ENCODE data around the gene MYZAP.
"Not testable (repeated sequence)": the region's sequence is repeated elsewhere in the genome, so short reads cannot be mapped to it uniquely, and the experiment has no call there.

Gene MYZAP

DNA sequence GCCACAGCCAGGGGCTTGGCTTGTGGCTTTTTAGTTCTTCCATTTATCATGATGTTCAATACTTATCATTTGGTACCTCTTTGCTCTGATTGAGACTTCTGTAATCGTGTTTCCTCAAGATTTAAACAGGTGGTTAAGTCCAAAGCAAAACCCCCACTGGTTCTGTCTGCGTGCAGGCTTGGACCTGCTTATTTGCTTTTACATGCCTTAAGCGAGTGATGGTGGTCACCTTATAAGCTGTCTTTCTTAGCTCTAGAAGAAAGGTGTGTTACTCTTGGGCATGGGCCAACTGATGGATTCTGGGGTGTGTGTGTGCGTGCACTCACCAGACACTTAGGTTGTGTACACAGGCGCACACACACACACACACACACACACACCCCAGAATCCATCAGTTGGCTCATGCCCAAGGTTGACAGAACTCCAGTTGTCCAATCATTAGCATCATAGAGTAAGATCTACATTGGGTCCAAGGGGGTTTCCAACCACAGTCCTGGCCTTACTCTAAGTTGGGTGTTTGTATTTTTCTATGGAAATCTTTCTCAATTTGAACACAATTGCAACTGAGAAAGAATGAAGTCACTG lies 1.2 kb downstream of the MYZAP start:
- no peak for DNase-seq (ENCODE audit: low spot score)

- DNase-seq (ENCODE audit: low spot score) = no peak
Observed at GRCh38 chr15:57594479-57594878, 2.8 kb downstream of the MYZAP start.

DNA sequence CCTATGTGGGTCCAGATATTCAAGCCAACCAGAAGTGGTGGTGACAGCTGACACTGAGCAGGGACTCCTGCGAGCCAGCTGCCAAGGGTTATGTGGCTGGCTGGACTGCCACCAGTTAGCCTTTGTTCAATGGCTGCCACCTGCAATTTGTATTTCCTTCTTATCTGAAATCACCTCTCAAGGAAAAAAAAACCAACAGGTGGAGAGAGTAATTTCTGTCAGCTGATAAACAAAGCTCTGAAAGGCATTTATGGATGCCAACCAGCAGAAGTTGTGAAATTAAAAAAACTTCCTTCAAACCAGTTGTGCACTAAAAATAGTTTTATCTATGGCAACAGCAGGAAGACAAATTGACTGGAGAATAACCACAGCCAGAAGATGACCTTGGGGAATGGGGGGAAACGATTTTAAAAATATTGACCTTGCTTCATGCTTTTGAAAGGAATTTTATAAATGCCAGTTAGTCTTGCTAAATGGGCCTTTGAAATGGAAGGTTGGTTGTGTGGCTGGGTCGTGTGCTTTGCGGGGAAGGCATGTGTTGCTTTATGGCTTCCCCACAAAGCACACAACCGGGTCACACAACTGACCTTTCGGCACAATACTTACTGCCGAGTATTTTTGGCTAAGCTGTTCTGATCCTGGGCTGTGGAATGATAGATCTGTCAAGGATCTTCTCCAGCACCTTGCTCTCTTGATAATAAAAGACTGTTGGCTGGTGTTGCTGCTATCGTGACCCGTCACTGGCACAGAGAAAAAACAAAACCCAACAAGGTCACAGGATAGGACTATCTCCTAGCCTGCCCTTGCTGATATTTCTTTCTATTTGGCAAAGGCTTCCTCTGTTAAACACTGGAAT lies 3.5 kb downstream of the MYZAP start:
- no peak for DNase-seq (ENCODE audit: low spot score)

DNA sequence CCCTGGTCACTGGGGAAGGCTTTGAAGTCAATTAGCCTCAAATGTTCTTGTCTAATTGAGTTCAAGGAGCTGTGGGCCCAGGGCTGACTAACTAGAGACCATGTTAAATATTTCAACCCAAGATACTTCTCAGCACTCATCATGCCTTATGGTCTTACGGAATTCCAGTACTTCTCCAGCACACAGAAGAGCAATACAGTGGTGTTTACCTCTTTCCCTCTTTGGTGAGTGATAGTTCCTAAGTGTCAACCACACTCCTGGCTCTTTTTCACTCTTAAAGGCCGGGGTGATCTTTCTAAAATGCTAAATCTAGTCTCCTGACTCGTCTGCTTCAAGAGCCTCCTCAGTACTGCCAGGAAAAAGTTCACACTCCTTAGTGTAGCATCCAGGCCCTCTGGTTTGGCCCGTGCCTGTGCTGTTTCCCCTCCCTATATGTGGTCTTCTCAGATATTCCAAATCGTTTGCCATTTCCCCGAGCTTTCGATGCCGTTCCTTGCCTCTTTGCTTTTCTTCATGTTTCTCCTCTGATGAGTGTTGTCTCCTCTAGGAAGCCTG lies 4.7 kb downstream of the MYZAP start:
- no peak for DNase-seq (ENCODE audit: low spot score)

DNA sequence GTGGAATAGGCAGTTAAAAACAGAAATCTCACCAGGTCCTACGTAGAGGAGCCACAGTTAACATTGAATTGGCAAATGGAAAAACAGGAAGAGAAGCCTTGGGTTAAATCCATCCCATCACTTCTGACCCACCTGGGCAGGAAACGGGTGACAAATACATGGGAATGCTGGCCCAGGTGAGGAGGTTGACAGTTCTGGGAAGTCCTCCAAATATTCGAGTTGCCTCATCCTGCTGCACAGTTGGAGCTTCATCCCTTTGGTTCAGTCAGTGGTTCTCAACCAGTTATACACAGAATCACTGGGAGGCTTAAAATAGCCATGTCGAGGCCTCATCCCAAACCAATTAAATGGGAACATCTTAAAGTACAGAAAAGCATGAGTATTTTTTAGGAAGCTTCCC lies 5.3 kb downstream of the MYZAP start:
- no peak for DNase-seq (ENCODE audit: low spot score)

DNA sequence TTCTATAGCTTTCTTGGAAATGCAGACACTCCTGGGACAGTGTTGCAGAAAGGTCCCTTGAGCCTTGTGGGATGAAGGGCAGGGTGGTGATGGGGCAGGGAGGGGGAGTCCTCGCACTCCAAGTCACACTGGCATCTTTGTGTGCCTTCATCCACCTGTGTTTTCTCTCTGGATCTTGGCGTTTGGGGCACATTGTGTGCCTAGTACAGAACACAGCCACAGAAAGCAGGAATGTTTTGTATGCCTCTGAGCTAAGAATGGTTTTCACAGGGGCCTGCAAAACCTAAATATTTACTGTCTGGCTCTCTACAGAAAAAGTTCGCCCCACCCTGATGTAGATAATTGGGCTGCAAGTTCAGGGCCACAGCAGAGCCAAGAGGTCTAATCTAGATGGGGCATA lies 5.7 kb downstream of the MYZAP start:
- no peak for DNase-seq (ENCODE audit: low spot score)

- no peak for DNase-seq (ENCODE audit: low spot score)
Observed at GRCh38 chr15:57598346-57598745, 6.6 kb downstream of the MYZAP start.

DNA sequence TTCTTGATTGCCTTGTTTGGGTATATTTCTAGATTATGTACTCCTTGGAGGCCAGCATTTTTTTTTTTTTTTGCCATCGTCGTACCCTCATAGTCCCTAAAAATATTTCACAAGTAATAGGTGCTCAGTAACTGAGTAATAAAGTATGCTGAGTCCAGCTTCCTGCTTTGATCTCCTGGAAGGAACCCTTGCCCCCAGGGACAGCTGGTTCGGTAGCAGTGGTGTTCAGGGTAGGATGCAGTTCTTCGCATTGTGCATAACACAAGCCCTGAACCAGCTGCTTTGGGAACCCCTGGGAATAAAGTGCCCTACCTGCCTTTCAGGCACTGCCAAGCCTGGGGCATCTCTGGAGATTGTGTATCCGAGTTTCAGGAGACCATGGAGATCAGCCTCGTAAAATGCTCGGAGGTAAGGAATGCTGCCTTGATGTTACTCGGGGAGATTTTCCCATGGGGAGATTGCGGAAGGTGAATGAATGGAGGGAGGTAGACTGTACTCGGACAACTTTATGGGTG lies 7.6 kb downstream of the MYZAP start:
- DNase-seq (ENCODE audit: low spot score) = no peak

- no peak for DNase-seq (ENCODE audit: low spot score)
Observed at GRCh38 chr15:57600197-57600596, 8.5 kb downstream of the MYZAP start.

DNA sequence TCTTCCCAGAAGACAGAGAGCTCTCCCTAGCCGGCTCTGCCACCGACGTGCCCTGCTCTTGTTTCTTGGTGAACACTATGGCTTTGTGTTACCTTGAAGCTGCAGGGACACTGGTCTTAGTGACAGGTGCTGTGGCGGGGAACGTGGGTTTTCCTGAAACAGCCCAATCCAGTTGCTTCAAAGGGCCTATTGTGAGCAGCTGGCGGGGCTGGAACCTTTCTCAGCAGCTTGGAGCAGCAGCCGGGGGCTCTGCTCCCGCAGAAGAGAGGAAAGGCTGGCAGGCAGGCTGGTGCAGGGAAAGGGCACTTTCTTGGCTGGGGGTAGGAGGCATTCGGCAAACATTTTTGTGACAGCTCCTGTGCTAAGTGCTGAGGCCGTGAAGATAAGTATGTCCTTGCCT lies 12.8 kb downstream of the MYZAP start:
- DNase-seq (ENCODE audit: low spot score) = no peak

DNA sequence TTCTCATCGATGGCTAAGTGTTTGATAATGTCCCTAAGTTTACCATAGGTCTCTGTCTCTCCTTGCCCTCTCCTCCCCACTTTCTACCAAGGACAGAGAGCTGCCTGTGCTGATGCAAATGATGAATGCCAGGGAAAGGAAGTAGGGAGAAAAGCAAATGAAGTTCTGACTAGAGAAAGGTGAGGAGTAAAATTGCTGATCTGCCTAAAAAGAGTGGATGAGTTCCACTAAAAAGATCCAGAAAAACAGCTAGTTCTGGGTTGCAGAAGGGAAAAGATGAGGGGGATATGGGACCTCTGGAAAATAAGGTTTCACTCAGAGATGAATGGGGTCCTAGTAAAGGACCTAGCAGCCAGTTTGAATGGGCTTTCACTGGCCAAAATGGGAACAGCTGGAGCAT lies 13.8 kb downstream of the MYZAP start:
- DNase-seq (ENCODE audit: low spot score) = no peak

DNA sequence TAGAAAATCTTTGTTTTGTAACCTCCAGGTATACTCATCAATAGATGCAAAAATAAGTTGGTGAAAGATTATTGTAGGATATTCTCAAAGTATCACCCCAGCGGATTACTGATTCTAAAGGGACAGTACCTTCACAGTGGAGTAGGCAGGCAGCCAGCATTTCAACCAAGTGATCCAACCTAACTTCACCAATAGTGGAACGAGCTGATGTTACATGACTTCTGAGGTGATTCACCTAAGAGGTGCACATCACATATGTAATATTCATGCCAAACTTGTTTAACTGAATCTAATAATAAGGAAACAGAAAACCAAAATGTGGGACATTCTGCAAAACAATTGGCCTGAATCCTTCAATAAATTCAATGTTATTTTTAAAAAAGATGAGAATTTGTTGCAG lies 14.3 kb downstream of the MYZAP start:
- no peak for DNase-seq (ENCODE audit: low spot score)

DNA sequence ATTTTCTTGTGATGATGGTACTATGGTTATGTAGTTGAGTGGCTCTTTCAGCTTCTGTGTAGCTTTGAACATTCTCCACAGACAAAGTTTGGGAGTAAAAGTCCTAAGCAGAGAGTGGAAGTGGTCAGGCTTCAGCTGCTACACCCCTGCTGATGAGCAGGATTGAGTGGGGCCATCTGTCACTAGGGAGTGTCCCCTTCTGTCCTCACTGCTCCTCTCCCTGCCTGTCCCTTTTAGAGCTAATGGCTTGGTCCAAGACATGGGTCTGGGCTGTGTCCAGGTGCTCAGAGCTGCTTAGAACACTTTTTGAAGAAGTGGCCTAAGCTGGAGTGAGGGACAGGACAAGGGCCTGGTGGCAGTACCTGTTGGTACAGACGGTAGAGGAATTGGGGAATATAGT lies 15.1 kb downstream of the MYZAP start:
- no peak for DNase-seq (ENCODE audit: low spot score)

DNA sequence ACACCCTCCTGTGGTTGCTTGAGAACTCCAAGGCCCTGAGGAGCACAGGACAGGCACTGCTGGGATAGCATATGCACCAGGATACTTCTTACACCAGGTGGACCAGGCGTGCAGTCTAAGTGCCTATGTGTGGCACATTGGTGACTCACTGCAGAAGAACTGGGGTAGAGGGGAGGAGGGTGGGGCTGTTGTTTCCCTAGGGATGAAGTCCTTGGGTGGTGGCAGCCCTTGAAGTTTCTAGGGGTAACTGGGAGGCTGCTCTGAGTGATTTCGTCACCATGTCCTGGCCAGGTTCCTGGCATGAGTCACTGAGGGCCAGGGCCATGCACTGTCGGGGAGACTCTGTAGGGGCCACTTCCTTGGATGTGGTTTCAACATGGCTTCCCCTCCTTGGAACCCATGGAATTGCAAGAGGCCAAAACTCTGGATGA lies 15.9 kb downstream of the MYZAP start:
- DNase-seq (ENCODE audit: low spot score) = peak; percentile 33

DNA sequence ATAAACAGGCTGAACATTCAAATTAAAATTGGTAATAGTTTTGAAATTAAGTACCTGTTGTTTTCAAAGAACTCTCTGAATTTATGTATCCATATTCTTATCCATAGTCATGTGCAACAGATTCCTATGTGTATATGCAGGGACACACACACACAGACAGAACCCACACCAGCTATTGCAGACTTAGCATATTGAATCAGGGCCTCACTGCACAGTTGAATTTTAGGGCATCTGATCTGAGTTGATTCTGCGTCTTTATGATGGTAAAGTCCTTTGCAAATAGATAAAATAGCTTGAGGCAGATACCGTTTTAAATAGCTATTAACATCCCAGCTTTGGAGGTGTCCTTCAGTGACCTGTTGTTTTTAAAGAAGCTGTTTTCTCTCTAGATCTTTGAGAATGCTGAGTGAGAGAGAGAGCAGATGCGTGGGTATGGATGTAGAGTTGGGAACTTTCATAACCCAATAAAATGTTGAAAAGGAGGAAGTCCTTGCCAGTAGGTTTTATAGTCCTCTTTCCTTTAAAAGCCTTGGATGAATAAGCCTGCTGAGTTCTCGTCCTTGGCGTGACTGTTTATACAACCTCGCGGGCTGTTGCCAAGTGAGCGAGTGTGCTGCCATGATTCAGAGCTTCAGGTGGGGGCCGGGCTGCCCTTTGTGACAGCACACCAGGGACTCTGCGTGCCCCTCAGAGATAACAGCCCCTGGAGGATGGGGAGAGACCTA lies 18.3 kb downstream of the MYZAP start:
- peak; percentile 49 for DNase-seq (ENCODE audit: low spot score)

DNA sequence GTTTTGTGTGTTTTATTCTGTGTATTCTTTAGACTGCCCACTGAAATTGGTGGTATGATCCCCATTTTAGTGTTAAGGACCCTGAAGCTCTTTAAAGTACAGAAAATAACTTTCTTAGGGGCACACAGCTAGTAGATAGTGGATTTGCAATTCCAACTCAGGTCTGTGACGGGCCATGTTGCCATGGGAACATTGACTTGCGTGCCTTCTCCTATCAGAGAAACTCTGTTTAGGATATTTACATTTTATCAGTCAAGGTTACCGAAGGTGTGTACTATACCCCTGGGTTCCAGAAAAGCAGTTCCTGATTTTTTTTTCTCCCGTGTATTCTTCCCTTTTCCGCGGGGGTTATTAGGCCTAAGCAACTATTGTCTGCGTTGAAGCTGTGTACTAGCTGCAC lies 19.4 kb downstream of the MYZAP start:
- no peak for DNase-seq (ENCODE audit: low spot score)

- DNase-seq (ENCODE audit: low spot score) = peak; percentile 34
Observed at GRCh38 chr15:57611938-57612337, 20.2 kb downstream of the MYZAP start.

GRCh38 chr15:57614241-57614640 lies 22.5 kb downstream of the MYZAP start:
- DNase-seq (ENCODE audit: low spot score) = no peak

- DNase-seq (ENCODE audit: low spot score) = not testable (repeated sequence)
Observed at GRCh38 chr15:57615951-57616496, 24.3 kb downstream of the MYZAP start.

GRCh38 chr15:57618325-57618724 lies 26.6 kb downstream of the MYZAP start:
- DNase-seq (ENCODE audit: low spot score) = no peak

DNA sequence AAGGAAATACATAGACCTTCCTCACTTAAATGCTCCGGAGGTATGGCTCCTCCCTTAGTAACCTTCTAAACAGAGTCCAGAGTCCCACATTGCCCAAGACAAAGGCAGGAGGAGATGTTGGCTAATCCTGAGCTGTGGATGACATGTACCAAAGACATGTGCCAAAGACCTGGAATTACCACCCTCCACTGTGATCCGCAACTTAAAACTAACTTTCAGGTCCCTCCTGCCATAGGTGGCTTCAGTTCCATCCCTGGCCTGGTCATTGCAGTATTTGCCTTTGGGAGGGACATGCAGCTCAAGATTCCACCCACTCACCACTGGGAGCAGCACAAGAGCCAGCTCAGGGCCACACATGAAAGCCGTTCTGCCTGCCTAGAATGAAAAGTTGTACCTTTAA lies 28.0 kb downstream of the MYZAP start:
- DNase-seq (ENCODE audit: low spot score) = no peak

- DNase-seq (ENCODE audit: low spot score) = no peak
Observed at GRCh38 chr15:57624730-57625129, 33.0 kb downstream of the MYZAP start.

All from GM03348 (cell line).